SKM-1 (cell line): ENCODE data around the gene RABGGTB.
"Not testable (repeated sequence)": the region's sequence is repeated elsewhere in the genome, so short reads cannot be mapped to it uniquely, and the experiment has no call there.

Source experiments
- DNase-seq: peaks from one replicate; lab custom pipeline; 2025; ENCODE audit not compliant: unreplicated experiment; lab: John Stamatoyannopoulos, UW

RABGGTB gene

GRCh38 chr1:75795703-75796193 is 9.7 kb downstream of the RABGGTB start:
- DNase-seq = no peak

- no peak for DNase-seq
Measured at GRCh38 chr1:75796376-75797272, 10.6 kb downstream of the RABGGTB start, which contains the start of gene MSH4. Gene MSH4, plus strand, starts transcription at chr1:75796882. Its CDS starts 104 bp downstream, at chr1:75796986.

GRCh38 chr1:75797273-75797588 is 11.2 kb downstream of the RABGGTB start:
- DNase-seq = no peak

- DNase-seq = no peak
Measured at GRCh38 chr1:75797606-75798216, 11.7 kb downstream of the RABGGTB start.

GRCh38 chr1:75801480-75801879 is 15.4 kb downstream of the RABGGTB start:
- DNase-seq = not testable (repeated sequence)

GRCh38 chr1:75808921-75809320 is 22.9 kb downstream of the RABGGTB start:
- no peak for DNase-seq

GRCh38 chr1:75810113-75810512 is 24.1 kb downstream of the RABGGTB start:
- not testable (repeated sequence) for DNase-seq

GRCh38 chr1:75811211-75811981 is 25.3 kb downstream of the RABGGTB start:
- DNase-seq = no peak

- DNase-seq = no peak
Measured at GRCh38 chr1:75812065-75812464, 26.0 kb downstream of the RABGGTB start.

GRCh38 chr1:75823596-75823995 is 37.5 kb downstream of the RABGGTB start:
- not testable (repeated sequence) for DNase-seq

- DNase-seq = peak; percentile 28
Measured at GRCh38 chr1:75836528-75837100, 50.6 kb downstream of the RABGGTB start.

- peak; percentile 36 for DNase-seq
Measured at GRCh38 chr1:75838079-75838478, 52.0 kb downstream of the RABGGTB start.

GRCh38 chr1:75841421-75841820 is 55.4 kb downstream of the RABGGTB start:
- no peak for DNase-seq
